Activated CD4-positive, alpha-beta memory T cell treated with anti-CD3 and anti-CD28 coated beads for 36 hours (primary cell): ENCODE data around the gene CRACDL. TPM values are rescaled to one million over a fixed set of nuclear protein-coding genes. Genes with fewer than 3 reads are reported as not detected.
A peak's percentile ranks its signal among the peaks of the same experiment; 100 is the strongest.

Experiments used
- CTCF ChIA-PET: fragments of 350-600 bp; sonication (Branson Sonifier 250); formaldehyde crosslinking; loops from one replicate; lab custom pipeline; 2021; ENCODE audit warnings: antibody characterized with exemption, inconsistent platforms; lab: Charles Lee
- POLR2A ChIA-PET: fragments of 350-600 bp; sonication (Branson Sonifier 250); formaldehyde crosslinking; loops from one replicate; lab custom pipeline; 2021; ENCODE audit warnings: antibody characterized with exemption; lab: Charles Lee
- DNase-seq: peaks from one replicate; pipeline ENCODE4 v3.0.0-alpha.2; 2020
- H3K27ac Mint-ChIP-seq: one replicate; pipeline ENCODE4 v1.8.0; 2021; ENCODE audit warnings: mixed read lengths
- H3K27me3 Mint-ChIP-seq: one replicate; pipeline ENCODE4 v1.8.0; 2021; ENCODE audit warnings: mixed read lengths
- H3K36me3 Mint-ChIP-seq: one replicate; pipeline ENCODE4 v1.8.0; 2021; ENCODE audit warnings: mixed read lengths
- H3K4me1 Mint-ChIP-seq: one replicate; pipeline ENCODE4 v1.8.0; 2021; ENCODE audit warnings: low read depth, mixed read lengths
- H3K4me3 Mint-ChIP-seq: one replicate; pipeline ENCODE4 v1.8.0; 2021; ENCODE audit warnings: mild to moderate bottlenecking, mixed read lengths
- H3K9me3 Mint-ChIP-seq: one replicate; pipeline ENCODE4 v1.8.0; 2021; ENCODE audit warnings: mixed read lengths
- intact Hi-C: fragments of 100-400 bp; cut with micrococcal nuclease; formaldehyde crosslinking; loops from one replicate; pipeline ENCODE4 v1.15.1; 2023
- total RNA-seq, 2 experiments: library from RNA; stranded (reverse); gene quantifications; one replicate each; pipeline ENCODE4 v1.2.3, GENCODE V29; 2021

Gene CRACDL
- total RNA-seq, 2 experiments from 2014 or later: 0.12 to 0.31 TPM

- intact Hi-C loops: no loop called here
- no peak overlapping the region for H3K4me3 Mint-ChIP-seq
- ChIA-PET CTCF (interaction anchor here (1.2 kb wide), 1 partner anchor 43 kb away, joined by 3 read pairs; no protein-coding TSS in a partner anchor), POLR2A (interaction anchor here (1.5 kb wide), 1 partner anchor 47 kb away, joined by 3 read pairs; the partner anchor contains the start of gene MGAT4A)
- no peaks in the 10 kb centered on the region for H3K27me3 Mint-ChIP-seq
- H3K4me1 Mint-ChIP-seq: peaks cover 11% of the 10 kb centered on the region
- H3K36me3 Mint-ChIP-seq: no peaks in the 10 kb centered on the region
- no peak for DNase-seq
- no peak overlapping the region for H3K27ac Mint-ChIP-seq
- peaks cover 10% of the 10 kb centered on the region for H3K9me3 Mint-ChIP-seq
These were observed 157.9 kb downstream of the CRACDL start for GRCh38 chr2:98778151-98778550.

GRCh38 chr2:98777710-98778109 lies 158.3 kb downstream of the CRACDL start:
- peaks cover 15% of the 10 kb centered on the region for H3K4me1 Mint-ChIP-seq
- H3K27me3 Mint-ChIP-seq: no peaks in the 10 kb centered on the region
- no peaks in the 10 kb centered on the region for H3K36me3 Mint-ChIP-seq
- peaks cover 10% of the 10 kb centered on the region for H3K9me3 Mint-ChIP-seq
- no peak overlapping the region for H3K27ac Mint-ChIP-seq
- H3K4me3 Mint-ChIP-seq: no peak overlapping the region
- no peak for DNase-seq
- CTCF ChIA-PET: no interaction called here
- POLR2A ChIA-PET: interaction anchor here (1.5 kb wide), 1 partner anchor 47 kb away, joined by 3 read pairs; the partner anchor contains the start of gene MGAT4A
- intact Hi-C loops: no loop called here

- H3K36me3 Mint-ChIP-seq: no peaks in the 10 kb centered on the region
- H3K27ac Mint-ChIP-seq: no peak overlapping the region
- no peaks in the 10 kb centered on the region for H3K27me3 Mint-ChIP-seq
- H3K4me3 Mint-ChIP-seq: no peak overlapping the region
- peaks cover 5% of the 10 kb centered on the region for H3K9me3 Mint-ChIP-seq
- CTCF ChIA-PET: interaction anchor here (0.7 kb wide), 1 partner anchor 49 kb away, joined by 5 read pairs; no protein-coding TSS in a partner anchor
- peaks cover 22% of the 10 kb centered on the region for H3K4me1 Mint-ChIP-seq
- no peak for DNase-seq
- POLR2A ChIA-PET: interaction anchor here (1.5 kb wide), 1 partner anchor 46 kb away, joined by 3 read pairs; the partner anchor contains the start of gene MGAT4A
- intact Hi-C loops: no loop called here
These were observed 158.9 kb downstream of the CRACDL start for GRCh38 chr2:98777076-98777475.

GRCh38 chr2:98776136-98776535 lies 159.9 kb downstream of the CRACDL start:
- Mint-ChIP-seq H3K27me3 (no peaks in the 10 kb centered on the region), H3K4me3 (no peak overlapping the region), H3K27ac (no peak overlapping the region), H3K4me1 (peaks cover 30% of the 10 kb centered on the region), H3K36me3 (no peaks in the 10 kb centered on the region), H3K9me3 (no peaks in the 10 kb centered on the region)
- CTCF ChIA-PET: interaction anchor here (0.6 kb wide), 1 partner anchor 44 kb away, joined by 3 read pairs; no protein-coding TSS in a partner anchor
- no peak for DNase-seq
- intact Hi-C loops: no loop called here
- POLR2A ChIA-PET: no interaction called here

- Mint-ChIP-seq H3K4me3 (no peak overlapping the region), H3K36me3 (peaks cover 3% of the 10 kb centered on the region), H3K9me3 (no peaks in the 10 kb centered on the region), H3K27ac (peak overlapping the region; percentile 2), H3K27me3 (no peaks in the 10 kb centered on the region), H3K4me1 (peaks cover 35% of the 10 kb centered on the region)
- CTCF ChIA-PET: interaction anchor here (0.6 to 0.9 kb wide), 2 partner anchors 35 to 68 kb away, joined by 3 to 4 read pairs; no protein-coding TSS in a partner anchor
- intact Hi-C loops: no loop called here
- DNase-seq: no peak
- POLR2A ChIA-PET: interaction anchor here (0.6 kb wide), 1 partner anchor 46 kb away, joined by 4 read pairs; no protein-coding TSS in a partner anchor
These were observed 160.7 kb downstream of the CRACDL start for GRCh38 chr2:98775146-98775986.

GRCh38 chr2:98773907-98774306 lies 162.1 kb downstream of the CRACDL start:
- ChIA-PET POLR2A (interaction anchor here (0.9 kb wide), 1 partner anchor 55 kb away, joined by 3 read pairs; no protein-coding TSS in a partner anchor), CTCF (interaction anchor here (1.1 kb wide), 1 partner anchor 125 kb away, joined by 4 read pairs; no protein-coding TSS in a partner anchor)
- no peak for DNase-seq
- Mint-ChIP-seq H3K4me3 (no peak overlapping the region), H3K27ac (no peak overlapping the region), H3K4me1 (peaks cover 48% of the 10 kb centered on the region), H3K9me3 (no peaks in the 10 kb centered on the region), H3K36me3 (peaks cover 3% of the 10 kb centered on the region), H3K27me3 (no peaks in the 10 kb centered on the region)
- intact Hi-C loops: no loop called here

- POLR2A ChIA-PET: interaction anchor here (0.9 to 3.7 kb wide), 2 partner anchors 42 to 56 kb away, joined by 3 to 28 read pairs; partner anchors contain the start of gene MGAT4A
- Mint-ChIP-seq H3K27ac (peak overlapping the region; percentile 95), H3K4me1 (peaks cover 56% of the 10 kb centered on the region), H3K4me3 (peak overlapping the region; percentile 27), H3K36me3 (peaks cover 3% of the 10 kb centered on the region), H3K27me3 (no peaks in the 10 kb centered on the region), H3K9me3 (no peaks in the 10 kb centered on the region)
- intact Hi-C loops: no loop called here
- CTCF ChIA-PET: interaction anchor here (0.8 to 1.1 kb wide), 2 partner anchors 124 to 139 kb away, joined by 4 read pairs; no protein-coding TSS in a partner anchor
- DNase-seq: no peak
These were observed 162.9 kb downstream of the CRACDL start for GRCh38 chr2:98773169-98773568.

GRCh38 chr2:98772536-98772935 lies 163.5 kb downstream of the CRACDL start:
- intact Hi-C loops: no loop called here
- peaks cover 62% of the 10 kb centered on the region for H3K4me1 Mint-ChIP-seq
- H3K36me3 Mint-ChIP-seq: peaks cover 3% of the 10 kb centered on the region
- no peaks in the 10 kb centered on the region for H3K27me3 Mint-ChIP-seq
- CTCF ChIA-PET: interaction anchor here (1.1 to 3.1 kb wide), 3 partner anchors 15 to 123 kb away, joined by 3 to 16 read pairs (median 8); no protein-coding TSS in a partner anchor
- H3K4me3 Mint-ChIP-seq: peak overlapping the region; percentile 92
- peak overlapping the region; percentile 95 for H3K27ac Mint-ChIP-seq
- DNase-seq: no peak
- POLR2A ChIA-PET: interaction anchor here (0.6 to 3.7 kb wide), 3 partner anchors 25 to 55 kb away, joined by 3 to 28 read pairs (median 3); partner anchors contain the start of gene MGAT4A
- no peaks in the 10 kb centered on the region for H3K9me3 Mint-ChIP-seq

- intact Hi-C loops: loop anchor here (1.0 to 2.0 kb wide), 6 partner anchors 11 to 123 kb away; partner anchors contain the start of gene MGAT4A
- Mint-ChIP-seq H3K27me3 (no peaks in the 10 kb centered on the region), H3K9me3 (no peaks in the 10 kb centered on the region), H3K4me1 (peaks cover 68% of the 10 kb centered on the region), H3K4me3 (peak overlapping the region; percentile 92), H3K27ac (peak overlapping the region; percentile 95), H3K36me3 (peaks cover 3% of the 10 kb centered on the region)
- ChIA-PET CTCF (interaction anchor here (0.6 to 3.1 kb wide), 12 partner anchors 12 to 311 kb away, joined by 3 to 16 read pairs (median 4); no protein-coding TSS in a partner anchor), POLR2A (interaction anchor here (0.6 to 3.7 kb wide), 15 partner anchors 11 to 116 kb away, joined by 3 to 28 read pairs (median 4); partner anchors contain the start of gene MGAT4A)
- peak; percentile 77 for DNase-seq
These were observed 164.1 kb downstream of the CRACDL start for GRCh38 chr2:98771721-98772524.

GRCh38 chr2:98771264-98771663 lies 164.8 kb downstream of the CRACDL start:
- H3K27ac Mint-ChIP-seq: peak overlapping the region; percentile 95
- DNase-seq: no peak
- POLR2A ChIA-PET: interaction anchor here (0.8 to 3.7 kb wide), 13 partner anchors 10 to 115 kb away, joined by 3 to 28 read pairs (median 4); partner anchors contain the start of gene MGAT4A
- H3K27me3 Mint-ChIP-seq: no peaks in the 10 kb centered on the region
- peaks cover 3% of the 10 kb centered on the region for H3K36me3 Mint-ChIP-seq
- peak overlapping the region; percentile 92 for H3K4me3 Mint-ChIP-seq
- H3K9me3 Mint-ChIP-seq: no peaks in the 10 kb centered on the region
- CTCF ChIA-PET: interaction anchor here (0.6 to 3.1 kb wide), 12 partner anchors 11 to 311 kb away, joined by 3 to 16 read pairs (median 4); no protein-coding TSS in a partner anchor
- intact Hi-C loops: loop anchor here (1.0 to 2.0 kb wide), 6 partner anchors 10 to 122 kb away; partner anchors contain the start of gene MGAT4A
- H3K4me1 Mint-ChIP-seq: peaks cover 75% of the 10 kb centered on the region
